GF-D8 (cell line): ENCODE measurements around the gene WDR27.

Source experiments
- DNase-seq: peaks from one replicate; lab custom pipeline; 2025; lab: John Stamatoyannopoulos, UW

WDR27 gene

DNA sequence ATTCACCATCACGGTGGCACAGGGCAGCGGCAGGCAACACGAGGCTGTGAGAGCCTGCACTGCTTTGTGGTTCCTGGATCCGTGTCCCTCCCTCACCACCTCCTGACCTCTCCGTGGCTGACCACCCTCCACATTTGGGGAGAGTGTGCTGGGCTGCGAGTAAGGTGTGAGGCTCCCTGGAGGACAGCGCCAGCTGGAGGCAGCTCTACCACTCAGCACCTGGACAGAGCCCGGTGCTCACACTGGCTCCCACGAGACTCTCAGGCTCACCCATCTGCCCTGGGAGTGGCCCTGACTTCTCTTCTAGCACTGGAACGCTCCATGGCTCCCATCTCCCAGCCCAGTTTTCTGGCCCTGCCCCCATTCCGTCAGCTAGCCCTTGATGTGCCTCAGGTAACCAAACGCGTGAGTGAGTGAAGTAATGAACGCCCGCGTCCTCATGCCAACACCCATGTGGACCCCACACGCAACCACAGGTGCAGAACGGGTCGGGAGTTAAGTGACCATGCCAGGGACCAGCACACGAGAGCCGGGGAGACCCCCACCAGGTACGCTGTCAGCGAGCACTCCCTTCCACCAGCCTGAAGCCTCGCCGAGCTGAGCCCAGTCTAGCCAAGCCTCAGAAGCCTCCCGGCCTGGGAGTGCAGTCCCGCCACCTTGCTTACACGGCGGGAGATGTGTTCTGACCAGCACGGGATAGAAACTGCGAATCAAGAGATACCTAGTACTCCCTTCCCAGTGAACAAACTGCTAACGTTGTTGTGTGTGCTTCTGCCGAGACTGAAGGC is 137.2 kb downstream of the WDR27 start:
- DNase-seq: no peak

DNA sequence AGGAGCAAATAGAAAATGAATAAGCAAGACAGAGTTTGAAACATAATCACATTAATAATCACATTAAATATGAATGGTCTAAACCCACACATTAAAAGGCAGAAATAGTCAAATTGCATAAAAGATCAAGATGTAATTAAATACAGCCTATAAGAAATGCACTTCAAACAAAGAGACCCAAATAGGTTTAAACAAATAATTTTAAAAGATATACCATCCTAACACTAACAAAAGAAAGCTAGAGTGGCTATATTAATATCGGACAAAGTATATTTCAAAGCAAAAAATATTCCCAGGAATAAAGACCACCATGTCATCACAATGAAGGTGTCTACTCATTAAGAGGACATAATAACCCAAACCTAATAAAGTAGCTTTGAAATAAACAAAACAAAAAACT is 140.2 kb downstream of the WDR27 start:
- no peak for DNase-seq

DNA sequence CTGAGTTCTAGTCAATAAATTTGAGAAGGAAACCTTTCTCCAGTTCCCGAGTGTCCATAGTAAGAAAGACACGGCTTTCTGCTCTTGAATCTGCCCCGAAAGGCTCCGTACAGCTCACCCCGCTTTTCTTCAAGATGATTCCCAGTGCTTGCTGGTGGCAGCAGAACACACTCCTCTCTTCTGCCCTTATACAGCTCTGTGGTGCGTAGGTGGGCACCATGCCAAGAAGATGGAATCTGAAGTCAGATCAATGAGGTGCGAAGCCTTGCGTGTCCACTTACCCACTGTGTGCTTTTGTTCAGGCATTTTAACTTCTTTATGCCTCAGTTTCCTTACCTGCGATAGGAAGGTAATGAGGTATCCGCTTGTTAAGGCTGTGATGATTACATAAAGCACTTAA is 142.2 kb downstream of the WDR27 start:
- DNase-seq: no peak

DNA sequence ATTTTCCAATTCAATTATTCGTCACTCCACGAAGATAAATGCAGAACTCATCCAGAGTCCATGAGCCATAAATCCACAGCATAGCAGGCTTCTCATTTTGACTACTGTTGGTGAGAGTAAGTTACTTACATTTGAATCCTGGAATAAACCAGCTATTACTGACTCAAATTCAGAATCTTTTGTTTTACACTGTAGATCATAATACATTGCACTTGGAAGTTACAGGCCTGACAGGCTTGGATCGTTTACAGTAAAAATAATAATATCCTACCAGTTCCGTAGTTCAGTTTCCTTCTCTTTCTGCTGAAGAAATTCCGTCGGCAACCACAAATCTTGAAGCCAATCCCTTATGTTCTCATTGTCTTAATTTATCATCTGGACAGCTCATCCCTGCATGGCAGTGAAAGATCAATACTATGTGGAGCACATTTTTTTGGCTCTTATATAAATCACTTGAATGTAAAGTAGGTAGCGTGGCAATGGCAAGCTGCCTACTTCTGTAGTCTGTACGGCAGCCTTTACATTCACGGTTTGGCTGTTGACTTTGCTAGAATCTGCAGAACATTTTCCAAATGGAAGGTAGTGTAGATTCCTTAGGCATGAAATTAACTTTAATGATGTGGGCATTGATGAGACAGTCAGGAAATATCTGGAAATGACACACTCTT is 142.9 kb downstream of the WDR27 start:
- no peak for DNase-seq

DNA sequence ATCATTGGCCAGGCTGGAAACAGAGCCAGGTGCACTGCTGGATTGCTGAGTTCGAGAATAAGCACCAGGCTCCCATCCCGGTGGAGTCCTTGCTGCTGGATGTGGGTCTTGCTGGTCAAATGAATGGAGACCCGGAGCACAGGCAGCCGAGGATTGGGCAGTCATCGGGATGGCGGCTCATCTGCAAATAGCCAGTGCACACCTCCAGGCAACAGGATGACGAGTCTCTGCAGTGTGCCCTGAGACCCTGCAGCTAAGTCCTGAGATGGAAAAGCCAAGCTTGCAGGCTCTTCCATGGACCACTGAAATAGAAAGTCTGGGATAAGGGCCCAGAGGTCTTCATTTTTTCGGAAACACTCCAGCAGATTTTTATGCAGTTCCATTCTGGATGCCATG is 143.5 kb downstream of the WDR27 start:
- no peak for DNase-seq

DNA sequence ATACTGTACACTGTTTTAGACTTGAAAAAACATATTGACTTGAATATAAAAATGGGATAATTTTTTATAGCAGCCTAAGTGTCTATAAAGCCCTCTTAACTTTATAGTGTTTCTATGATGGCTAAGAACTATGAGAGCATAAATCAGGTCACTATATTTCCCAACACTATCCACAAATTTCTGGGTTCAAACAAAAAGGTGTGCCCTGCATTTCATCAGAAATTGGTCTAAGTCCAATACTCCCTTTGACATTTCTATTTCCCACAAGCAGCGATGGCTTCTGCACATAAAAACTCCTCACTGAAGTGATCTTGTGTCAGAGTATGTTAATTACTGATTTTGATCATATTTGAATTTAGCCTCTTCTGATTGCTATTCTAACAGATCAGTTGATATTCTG is 143.9 kb downstream of the WDR27 start:
- no peak for DNase-seq

DNA sequence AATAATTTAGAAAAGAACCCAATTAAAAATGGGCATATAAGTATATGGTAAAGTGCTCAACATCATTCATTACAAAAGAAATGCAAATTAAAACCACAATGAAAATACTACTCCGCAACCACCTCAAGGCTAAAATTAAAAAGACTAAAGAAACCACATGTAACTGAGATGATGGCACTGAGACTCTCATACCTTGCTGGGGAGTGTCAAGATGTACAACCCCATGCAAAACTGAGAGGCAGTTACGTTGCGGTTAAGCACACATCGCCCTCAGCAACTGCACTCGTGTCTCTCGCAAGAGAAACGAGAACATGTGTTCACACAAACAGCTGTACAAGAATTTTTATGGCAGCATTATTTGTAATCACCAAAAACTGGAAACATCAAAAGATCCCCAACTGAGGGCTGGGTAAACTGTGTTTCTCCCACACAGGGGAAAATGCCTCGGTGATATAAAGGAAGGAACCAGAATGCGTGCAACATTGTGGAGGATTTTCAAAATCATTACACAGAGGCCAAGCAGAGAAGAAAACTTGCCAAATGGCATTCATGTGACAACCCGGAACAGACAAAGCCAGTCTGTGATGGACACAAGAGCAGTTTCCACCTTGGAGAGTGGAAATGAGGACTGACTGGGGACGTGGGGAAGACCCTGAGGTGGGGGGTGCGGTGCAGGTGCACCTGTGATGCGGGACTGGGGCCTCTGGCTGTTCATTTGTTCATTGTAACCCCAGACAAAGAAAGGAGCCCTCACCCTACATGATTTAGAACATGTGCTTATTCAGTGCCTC is 144.9 kb downstream of the WDR27 start:
- no peak for DNase-seq

DNA sequence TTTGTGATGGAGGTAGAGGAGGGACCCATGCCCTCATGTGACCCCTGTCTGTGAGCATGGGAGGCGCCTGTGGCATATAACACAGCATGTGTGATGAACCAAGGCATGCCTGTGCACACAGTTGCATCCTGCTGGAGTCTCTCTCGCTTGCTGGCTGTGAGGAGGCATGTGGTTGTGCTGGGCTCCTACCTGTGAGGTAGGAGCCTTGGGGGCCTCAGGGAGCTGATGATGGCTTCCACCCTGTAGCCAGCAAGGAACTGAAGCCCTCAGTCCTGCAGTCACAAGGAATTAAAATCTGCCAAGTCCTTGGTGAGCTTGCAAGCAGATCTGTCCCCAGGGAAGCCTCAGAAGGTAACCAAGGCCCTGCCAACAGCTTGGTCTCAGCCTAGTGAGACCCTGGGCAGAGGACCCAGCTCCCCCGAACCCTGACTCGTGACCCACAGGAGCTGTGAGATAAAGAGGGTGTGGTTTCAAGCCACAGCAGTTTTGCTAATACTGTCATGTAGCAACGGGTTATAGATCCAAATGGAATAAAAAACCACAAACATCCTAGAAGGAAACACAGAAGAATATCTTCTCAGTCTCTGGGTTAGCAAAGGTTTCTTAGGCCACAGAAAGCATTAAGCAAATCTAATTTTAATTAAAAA is 145.7 kb downstream of the WDR27 start:
- DNase-seq: no peak

DNA sequence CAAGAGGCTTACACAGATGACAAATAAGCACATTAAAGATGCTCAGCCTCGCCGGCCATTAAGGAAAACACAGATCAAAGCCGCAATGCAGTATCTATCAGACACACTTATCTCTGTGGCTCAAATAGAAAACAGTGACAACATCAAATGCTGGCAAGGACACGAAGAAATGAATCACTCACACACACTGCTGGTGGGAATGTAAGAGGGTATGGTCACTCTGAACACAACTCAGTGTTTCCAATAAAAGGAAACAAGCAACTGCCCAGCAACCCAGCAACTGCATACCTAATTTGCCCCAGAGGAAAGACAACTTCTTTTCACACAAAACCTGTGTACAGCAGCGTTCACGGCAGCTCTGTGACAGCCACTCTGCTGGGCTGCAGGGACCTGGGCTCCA is 155.8 kb downstream of the WDR27 start:
- no peak for DNase-seq

DNA sequence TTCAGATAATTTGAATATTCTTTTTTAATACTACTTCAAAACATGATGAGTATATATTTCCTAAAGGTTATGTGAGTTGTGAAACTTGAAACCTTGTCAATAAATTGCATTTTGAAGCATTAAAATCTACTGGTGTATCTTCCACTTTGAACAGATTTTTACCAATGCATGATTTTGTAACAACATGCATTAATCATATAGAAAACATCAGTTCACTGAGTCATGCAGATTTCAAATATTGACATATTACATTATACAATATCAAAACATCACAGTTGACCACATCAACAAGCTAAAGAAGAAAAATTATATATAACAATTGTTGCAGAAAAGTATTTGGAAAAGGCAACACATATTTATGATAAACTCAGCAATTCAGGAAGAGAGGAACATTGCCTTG is 158.1 kb downstream of the WDR27 start:
- DNase-seq: no peak

DNA sequence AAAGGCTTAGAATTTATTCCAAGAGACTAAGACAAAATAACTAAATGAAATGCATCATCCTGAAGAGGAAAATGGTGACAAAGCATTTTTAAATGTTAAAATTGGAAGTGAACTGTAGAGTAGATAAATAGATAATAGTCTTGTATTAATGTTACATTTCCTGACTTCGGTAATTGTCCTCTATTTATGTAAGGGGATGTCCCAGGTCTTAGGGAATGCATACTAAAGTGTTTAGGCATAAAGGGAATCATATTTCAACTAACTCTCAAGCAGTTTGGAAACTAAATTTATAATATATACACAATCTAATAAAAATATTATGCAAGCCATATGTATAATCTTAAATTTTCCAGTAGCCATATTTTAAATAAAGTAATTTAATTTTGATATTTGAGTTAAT is 159.3 kb downstream of the WDR27 start:
- DNase-seq: no peak

DNA sequence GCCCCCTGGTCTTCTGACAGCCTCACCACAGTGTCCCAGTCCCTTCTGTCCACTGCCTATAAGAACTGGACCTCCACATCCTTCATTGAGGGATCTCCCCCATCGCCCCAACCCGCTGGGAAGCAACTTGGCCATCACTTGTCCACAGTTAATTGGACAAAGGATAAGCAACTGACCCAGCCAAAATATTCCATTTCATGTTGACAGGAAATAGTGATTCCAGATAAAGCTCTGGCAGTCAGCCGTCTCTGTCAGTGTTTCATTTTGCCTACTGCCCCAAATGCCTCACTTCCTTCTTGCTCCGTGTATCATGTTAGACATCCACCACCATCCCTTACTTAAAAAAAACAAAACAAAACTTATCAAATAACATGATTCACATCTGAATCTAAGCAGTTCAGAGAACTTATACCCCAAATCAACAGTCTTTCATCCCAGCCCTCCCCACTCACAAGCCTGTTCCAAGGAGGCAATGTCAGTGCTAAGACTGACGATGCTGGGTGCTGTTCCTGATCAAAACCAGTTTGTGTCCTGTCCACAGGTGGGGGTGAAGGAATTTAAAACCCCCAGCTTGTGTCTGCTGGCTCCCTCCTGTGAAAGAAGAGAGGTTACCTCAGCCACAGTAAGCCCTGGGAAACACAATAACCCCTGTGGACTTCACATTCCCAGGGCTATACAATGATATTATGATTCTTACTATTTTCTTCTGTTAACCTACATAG is 162.5 kb downstream of the WDR27 start:
- DNase-seq: no peak

DNA sequence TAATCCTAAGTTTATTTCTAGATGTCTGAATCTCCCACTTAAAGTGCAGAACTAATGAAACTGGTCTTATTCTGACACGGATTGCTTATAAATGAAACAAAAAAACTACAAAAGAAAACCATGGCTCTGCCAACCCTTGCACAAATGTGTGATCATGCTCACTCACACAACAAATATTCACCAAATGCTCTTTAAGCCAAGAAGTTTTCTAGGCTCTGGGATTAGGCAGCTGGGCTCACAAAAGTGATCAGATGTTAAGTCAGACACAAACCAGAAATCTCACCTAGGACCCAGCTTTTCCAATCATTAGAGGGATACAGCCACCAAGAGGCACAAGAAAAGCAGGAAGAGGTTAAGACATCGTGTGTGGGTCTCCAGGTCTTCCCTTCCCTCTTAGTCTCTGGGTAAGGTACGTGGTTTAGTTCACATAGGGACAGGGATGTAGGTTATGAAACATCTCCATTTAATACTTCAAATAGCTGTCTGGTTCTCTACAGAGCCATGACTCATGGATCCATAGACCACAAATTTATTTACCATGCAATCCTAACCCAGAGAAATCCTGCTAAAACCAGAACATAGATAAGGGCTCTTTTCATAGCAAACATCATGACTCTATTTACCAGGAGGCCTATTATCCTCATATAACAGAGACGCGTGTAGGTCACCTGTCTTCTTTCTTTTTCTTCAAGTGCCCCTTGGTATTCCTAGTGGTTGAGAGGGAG is 165.2 kb downstream of the WDR27 start:
- DNase-seq: no peak

DNA sequence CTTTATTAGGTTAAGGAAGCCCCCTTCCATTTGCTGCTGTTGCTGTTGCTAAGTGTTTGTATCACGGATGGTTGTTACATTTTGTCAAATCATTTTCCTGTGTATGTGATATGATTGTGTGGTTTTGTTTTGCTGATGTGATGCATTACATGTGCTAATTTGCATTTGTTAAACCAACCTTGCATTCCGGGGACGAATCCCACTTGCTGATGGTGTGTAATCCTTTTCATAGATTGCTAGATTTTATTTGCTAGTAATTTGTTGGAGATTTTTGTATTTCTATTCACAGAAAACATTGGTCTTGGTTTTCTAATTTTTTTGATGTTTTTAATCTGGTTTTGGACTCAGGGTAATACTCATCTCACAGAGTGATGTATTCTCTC is 167.8 kb downstream of the WDR27 start:
- DNase-seq: no peak

DNA sequence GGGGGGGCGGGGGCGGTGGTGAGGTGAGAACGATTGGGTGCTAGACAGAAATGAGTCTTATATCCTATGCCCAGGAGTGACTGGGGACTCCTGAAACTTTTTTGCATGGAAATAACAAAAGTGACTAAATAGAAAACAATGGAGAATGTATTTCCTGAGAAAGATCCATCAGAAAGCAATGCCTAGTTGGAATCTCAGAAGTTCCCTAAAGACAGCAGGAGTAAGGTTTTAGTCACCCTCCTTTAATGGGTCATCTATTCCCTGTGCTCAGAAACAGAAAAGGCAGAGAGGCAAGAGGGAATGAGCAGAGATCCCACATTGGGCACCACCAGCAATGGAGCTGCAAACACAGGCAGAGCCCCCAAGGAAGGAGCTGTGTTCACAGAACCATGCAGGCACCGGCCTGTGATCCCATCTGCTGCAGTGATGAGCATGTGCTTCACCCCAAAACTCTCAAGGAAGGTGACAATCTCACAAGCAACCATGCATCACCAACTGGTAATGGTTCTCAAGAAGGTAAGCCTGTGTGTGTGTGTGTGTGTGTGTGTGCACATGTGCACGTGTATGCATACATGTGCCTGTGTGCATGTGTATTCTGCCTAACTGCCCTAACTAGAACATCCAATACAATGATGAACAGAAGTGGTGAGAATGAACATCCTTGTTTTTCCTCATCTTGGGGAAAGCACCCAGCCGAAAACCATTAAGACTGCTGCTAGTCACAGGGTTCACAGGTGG is 168.4 kb downstream of the WDR27 start:
- no peak for DNase-seq

DNA sequence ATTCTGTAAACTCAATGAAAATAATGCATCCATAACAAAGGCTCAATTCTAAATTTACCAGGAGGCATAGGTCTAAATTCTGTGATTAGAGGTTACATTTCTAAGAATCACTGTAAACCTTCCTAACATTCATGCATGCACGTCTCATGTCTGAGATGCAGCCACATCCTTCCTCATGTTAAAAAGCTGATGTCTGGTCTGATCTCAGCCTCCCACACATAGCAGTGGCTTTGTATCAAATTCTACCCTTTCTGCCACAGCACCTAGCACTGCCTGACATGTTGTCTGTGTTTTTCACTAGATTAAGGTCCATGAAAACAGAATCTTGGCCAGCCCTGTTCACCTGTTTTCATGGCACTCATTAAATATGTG is 171.1 kb downstream of the WDR27 start:
- no peak for DNase-seq

DNA sequence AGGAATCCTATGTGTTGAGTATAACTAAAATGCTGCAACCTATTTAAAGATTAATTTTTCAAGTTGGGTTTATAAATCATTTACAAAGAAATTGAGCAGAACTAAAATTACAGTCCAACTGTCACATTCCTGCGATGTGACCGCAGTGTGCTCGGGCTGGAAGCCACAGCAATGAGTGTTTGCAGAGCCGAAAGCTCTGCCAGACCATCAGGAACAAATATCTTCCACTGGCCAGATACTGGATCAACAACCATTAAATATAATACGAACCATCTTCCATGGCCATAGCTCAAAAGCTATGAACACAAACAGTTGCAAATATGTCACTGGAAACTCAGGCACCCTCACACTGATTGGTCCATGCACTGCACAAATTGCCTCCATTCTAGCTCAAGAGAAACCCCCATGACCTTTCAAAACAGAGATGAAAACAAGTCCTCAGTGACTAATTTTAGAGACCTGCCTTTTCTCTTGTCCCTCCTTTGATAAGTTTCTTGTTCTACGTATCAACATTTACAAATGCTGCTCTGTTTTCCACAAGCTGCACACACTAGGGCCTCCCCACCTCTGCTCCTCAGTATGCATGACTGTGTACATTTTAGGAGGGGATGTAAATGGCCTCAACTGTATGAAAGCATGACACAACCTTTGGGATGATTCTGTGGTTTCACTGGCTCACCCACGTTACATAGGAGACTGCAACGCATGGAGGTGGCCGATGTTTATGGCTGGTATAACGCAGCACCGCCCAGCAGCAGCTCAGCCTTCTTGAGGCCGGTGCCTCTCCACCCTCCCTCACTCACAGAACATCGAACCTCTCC is 171.7 kb downstream of the WDR27 start:
- DNase-seq: no peak

DNA sequence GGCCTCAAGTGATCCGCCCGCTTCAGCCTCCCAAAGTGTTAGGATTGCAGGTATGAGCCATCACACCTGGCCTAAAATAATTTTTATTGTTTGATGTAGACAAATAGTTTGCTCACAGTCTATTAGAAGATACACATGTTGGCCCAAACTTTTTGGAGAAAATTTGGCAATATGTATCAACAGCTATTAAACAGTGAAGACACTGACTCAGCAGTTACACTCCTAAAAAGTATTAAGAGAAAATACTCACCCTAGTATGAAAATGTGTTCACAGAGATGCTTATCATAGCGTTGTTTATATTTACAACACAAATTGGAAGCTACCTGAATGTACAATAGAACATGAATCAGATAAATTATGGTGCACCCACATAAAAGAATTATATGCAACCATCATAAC is 173.1 kb downstream of the WDR27 start:
- no peak for DNase-seq

DNA sequence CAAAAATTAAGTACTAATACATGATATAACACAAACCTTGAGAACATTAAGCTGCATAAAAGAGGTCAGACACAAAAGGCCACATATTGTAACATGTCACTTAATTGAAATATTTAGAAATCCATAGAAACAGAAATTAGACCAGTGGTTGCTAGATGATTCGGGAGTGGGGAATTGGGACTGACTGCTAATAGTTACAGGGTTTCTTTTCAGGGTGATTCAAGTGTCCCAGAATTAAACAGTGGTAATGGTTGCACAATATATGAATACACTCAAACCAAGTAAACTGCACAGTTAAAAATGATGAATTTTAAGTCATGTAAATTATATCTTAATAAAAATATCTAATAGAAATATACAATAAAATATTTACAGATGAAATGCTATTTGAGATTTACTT is 174.5 kb downstream of the WDR27 start:
- no peak for DNase-seq

DNA sequence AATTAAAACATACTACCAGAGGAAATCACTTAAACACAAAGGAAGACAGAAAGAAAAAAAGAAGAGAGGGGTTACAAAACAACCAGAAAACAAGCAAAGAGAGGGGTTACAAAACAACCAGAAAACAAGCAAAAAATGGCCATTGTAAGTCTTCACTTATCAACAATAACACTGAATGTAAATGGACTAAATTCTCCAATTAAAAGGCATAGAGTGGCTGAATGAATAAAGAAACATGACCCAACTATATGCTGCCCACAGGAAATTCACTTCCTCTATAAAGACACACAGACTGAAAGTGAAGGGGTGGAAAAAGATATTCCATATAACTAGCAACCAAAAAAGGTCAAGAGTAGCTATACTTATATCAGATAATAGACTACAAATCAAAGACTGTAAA is 180.0 kb downstream of the WDR27 start:
- no peak for DNase-seq
